ENCODE results near the gene CUZD1.

DNA sequence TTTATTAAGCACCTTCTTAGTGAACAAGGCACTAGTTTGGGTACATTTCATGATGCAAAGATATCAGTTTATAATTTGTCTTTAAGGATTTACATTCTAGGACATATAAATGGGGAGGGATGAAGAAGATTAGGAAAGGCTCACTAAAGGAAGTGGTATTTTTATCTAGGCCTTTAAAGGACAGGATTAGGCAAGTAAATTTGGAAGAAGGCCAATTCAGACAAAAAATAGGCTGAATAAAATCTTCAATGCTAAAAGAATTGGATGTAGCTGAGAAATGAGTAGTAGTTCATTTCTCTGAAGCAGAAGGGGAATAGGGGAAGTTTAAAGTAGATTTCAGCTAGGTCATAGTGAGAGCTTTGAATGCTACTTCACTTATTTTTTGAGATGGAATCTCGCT, 38.5 kb upstream of the CUZD1 start:
- TF ChIP-seq, protein P1, sequence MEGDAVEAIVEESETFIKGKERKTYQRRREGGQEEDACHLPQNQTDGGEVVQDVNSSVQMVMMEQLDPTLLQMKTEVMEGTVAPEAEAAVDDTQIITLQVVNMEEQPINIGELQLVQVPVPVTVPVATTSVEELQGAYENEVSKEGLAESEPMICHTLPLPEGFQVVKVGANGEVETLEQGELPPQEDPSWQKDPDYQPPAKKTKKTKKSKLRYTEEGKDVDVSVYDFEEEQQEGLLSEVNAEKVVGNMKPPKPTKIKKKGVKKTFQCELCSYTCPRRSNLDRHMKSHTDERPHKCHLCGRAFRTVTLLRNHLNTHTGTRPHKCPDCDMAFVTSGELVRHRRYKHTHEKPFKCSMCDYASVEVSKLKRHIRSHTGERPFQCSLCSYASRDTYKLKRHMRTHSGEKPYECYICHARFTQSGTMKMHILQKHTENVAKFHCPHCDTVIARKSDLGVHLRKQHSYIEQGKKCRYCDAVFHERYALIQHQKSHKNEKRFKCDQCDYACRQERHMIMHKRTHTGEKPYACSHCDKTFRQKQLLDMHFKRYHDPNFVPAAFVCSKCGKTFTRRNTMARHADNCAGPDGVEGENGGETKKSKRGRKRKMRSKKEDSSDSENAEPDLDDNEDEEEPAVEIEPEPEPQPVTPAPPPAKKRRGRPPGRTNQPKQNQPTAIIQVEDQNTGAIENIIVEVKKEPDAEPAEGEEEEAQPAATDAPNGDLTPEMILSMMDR (IDR thresholded peaks at IDR 0.05), result no peak
- no peak for TF ChIP-seq POLR2A (IDR thresholded peaks at IDR 0.05)
